ENCODE measurements around the gene PALLD.
A peak's percentile ranks its signal among the peaks of the same experiment; 100 is the strongest.

Gene PALLD

GRCh38 chr4:168485156-168485910 lies 11.5 kb upstream of the PALLD start:
- TF ChIP-seq, protein P1, sequence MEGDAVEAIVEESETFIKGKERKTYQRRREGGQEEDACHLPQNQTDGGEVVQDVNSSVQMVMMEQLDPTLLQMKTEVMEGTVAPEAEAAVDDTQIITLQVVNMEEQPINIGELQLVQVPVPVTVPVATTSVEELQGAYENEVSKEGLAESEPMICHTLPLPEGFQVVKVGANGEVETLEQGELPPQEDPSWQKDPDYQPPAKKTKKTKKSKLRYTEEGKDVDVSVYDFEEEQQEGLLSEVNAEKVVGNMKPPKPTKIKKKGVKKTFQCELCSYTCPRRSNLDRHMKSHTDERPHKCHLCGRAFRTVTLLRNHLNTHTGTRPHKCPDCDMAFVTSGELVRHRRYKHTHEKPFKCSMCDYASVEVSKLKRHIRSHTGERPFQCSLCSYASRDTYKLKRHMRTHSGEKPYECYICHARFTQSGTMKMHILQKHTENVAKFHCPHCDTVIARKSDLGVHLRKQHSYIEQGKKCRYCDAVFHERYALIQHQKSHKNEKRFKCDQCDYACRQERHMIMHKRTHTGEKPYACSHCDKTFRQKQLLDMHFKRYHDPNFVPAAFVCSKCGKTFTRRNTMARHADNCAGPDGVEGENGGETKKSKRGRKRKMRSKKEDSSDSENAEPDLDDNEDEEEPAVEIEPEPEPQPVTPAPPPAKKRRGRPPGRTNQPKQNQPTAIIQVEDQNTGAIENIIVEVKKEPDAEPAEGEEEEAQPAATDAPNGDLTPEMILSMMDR (IDR thresholded peaks at IDR 0.05; ENCODE audit: insufficient read depth, missing control alignments), result no peak
- DNase-seq (ENCODE audit: insufficient read length, low spot score) (no peak), FAIRE-seq (no peak)

DNA sequence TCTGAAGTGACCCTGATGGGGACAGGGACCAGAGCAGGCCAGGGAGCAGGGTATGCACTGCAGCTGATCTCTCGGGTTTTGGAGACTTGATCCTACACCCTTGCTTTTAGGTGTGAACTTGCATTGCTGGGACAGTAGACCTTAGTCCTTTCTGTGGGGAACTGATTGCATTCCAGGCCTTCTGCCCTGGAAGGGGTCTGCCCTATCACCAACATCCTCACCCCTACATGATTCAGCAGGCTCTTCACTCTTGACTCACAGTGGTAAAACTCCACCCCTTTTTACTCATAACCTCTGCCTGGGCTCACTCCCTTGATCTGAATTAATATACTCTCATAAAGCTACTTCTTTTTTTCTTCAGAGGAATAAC lies 10.0 kb upstream of the PALLD start:
- DNase-seq (ENCODE audit: insufficient read length, low spot score), result no peak
- TF ChIP-seq, protein P1 (IDR thresholded peaks at IDR 0.05; ENCODE audit: insufficient read depth, missing control alignments), result no peak
- no peak for FAIRE-seq

GRCh38 chr4:168487282-168488035 lies 9.4 kb upstream of the PALLD start:
- TF ChIP-seq, protein P1 (IDR thresholded peaks at IDR 0.05; ENCODE audit: insufficient read depth, missing control alignments), result no peak
- no peak for FAIRE-seq
- DNase-seq (ENCODE audit: insufficient read length, low spot score), result no peak

DNA sequence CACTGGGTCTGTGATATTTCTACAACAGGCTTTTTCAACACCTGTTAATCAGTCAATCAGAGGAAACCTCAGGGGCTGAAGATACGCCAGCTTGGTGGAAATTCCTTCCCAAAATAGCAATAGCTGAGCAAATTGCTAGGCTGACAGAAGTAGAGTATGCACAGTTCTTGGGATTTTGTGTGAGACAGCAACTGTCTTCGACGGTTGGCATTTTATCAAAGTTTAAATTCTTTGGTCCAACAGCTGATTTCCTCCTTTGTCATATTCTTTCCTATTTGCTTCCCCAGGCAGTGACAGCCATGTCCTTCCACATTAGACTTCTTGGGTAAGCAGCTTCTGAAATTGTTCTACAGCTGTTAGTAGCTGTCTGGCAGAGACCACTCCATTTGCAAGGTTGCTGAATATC lies 8.0 kb upstream of the PALLD start:
- TF ChIP-seq, protein P1 (IDR thresholded peaks at IDR 0.05; ENCODE audit: insufficient read depth, missing control alignments), result no peak
- no peak for FAIRE-seq
- DNase-seq (ENCODE audit: insufficient read length, low spot score), result no peak

- DNase-seq (ENCODE audit: insufficient read length, low spot score) (no peak), FAIRE-seq (no peak)
- TF ChIP-seq, protein P1 (IDR thresholded peaks at IDR 0.05; ENCODE audit: insufficient read depth, missing control alignments), result no peak
Observed at GRCh38 chr4:168489616-168490015, 7.2 kb upstream of the PALLD start.

GRCh38 chr4:168490711-168491110 lies 6.1 kb upstream of the PALLD start:
- TF ChIP-seq, protein P1 (IDR thresholded peaks at IDR 0.05; ENCODE audit: insufficient read depth, missing control alignments), result no peak
- FAIRE-seq (no peak), DNase-seq (ENCODE audit: insufficient read length, low spot score) (no peak)

DNA sequence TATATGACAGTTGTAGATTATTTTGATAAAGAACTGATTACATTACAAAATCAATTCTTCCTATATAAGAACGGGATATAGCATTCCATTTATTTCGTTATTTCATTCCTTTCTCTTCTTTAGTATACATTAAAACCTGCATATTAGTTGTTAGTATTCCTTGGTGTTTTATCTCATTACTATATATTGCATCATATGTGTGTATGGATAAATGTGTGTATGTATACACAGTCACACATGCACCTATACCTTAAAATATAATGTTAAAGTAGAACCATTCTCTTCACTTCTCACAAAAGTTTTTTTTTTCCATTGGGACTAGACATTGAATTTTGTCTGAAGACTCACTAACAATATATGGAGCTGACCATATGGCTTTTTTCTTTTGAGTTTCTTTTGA lies 5.3 kb upstream of the PALLD start:
- TF ChIP-seq, protein P1 (IDR thresholded peaks at IDR 0.05; ENCODE audit: insufficient read depth, missing control alignments), result no peak
- FAIRE-seq, result peak; percentile 29
- no peak for DNase-seq (ENCODE audit: insufficient read length, low spot score)

Measured in D721Med (cell line).